Glomerular endothelial cell (primary cell): Measurements from ENCODE around the gene NECTIN2. TPM values are rescaled to one million over a fixed set of nuclear protein-coding genes. Genes with fewer than 3 reads are reported as not detected.
"Not testable (repeated sequence)": the region's sequence is repeated elsewhere in the genome, so short reads cannot be mapped to it uniquely, and the experiment has no call there.

Experiments used
- DNase-seq: peaks from one replicate; pipeline ENCODE4 v3.0.0-alpha.2; 2011; ENCODE audit warnings: low read depth, low spot score; ENCODE audit errors: extremely low read depth
- total RNA-seq: library from RNA; depleted of rRNA; stranded (reverse); fragments of >200 nt; gene quantifications from 2 replicates; pipeline ENCODE4 v1.2.3, GENCODE V29; 2015

NECTIN2 gene
- total RNA-seq, 1 donor from 2014 or later: 342 TPM

DNA sequence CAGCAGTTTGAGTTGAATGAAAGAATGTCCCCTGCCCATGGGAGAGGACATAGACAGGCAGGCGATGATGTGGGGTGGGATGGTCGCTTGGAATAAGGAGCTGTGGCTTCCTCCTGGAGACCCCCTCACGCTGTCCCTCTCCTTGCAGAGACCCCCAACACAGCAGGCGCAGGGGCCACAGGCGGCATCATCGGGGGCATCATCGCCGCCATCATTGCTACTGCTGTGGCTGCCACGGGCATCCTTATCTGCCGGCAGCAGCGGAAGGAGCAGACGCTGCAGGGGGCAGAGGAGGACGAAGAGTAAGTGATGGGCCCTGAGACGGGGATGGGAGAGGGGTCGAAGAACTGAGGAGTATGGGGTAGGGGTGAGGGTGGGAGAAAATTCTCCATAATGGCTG lies 36.0 kb downstream of the NECTIN2 start:
- DNase-seq: no peak

DNA sequence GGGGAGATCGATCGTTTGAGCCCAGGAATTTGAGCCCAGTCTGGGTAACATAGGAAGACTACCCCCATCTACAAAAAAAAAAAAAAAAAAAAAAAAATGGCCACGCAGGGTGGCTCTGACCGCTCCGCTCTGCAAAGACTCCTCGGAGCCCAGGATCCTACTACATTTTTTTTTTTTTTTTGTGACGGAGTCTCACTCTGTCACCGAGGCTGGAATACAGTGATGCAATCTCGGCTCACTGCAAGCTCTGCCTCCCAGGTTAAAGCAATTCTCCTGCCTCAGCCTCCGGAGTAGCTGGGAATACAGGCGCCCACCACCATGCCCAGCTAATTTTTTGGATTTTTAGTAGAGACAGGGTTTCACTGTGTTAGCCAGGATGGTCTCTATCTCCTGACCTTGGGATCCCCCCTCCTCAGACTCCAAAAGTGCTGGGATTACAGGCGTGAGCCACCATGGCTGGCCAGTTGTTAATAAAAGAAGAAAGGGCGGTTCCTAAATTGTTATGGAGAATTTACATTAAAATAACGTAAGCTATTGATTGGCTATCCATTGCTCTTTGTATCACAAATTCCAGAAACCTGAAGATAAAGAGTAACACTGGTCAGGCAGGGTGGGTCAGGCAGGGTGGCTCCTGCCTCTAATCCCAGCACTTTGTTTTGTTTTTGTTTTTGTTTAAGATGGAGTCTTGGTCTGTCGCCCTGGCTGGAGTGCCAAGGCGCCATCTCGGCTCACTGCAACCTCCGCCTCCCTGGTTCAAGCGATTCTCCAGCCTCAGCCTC lies 36.7 kb downstream of the NECTIN2 start:
- not testable (repeated sequence) for DNase-seq

DNA sequence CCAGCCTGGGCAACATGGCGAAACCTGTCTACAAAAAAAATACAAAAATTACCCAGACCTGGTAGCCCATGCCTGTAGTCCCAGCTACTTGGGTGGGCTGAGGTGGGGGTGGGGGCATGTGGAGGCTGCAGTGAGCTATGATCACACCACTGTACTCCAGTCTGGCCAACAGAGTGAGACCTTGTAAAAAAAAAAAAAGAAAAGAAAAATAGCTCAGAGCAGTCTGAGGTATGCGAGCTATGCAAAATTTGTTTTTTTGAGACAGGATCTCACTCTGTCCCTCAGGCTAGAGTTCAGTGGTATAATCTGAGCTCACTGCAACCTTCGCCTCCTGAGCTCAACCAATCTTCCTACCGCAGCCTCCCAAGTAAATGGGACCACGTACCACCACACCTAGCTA lies 37.8 kb downstream of the NECTIN2 start:
- DNase-seq: no peak

DNA sequence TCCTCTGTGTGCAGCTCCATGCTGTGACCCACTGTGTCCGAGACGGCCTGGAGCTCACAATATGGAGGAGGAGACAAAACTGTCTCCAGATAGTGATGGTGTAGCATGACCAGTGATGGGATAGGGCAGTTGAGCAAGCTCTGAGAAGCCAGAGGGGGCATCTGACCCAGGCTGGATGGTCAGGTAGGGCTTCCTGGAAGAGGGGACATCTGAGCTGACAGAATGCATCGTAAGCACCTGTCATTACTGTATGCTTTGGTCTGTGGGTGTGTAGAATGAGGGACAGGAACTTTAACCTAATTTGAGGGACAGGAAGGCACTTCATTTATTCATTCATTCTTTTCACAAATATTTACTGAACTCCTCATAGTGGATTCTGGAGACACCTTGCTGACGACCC lies 38.5 kb downstream of the NECTIN2 start:
- DNase-seq: no peak

DNA sequence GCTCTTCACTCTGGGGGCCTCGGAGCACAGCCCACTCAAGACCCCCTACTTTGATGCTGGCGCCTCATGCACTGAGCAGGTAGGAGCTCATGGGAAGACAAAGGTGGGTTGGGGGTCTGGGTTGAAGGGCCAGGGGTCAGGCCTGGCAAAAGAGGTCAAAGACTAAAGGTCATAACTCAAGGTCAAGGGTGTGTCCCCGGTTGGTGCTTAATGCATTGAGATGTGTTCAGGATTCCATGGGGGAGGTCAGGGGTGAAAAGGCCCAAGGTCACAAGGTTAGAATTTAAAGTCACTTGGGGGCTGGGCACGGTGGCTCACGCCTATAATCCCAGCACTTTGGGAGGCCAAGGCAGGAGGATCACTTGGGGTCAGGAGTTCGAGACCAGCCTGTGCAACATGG lies 40.0 kb downstream of the NECTIN2 start:
- no peak for DNase-seq

DNA sequence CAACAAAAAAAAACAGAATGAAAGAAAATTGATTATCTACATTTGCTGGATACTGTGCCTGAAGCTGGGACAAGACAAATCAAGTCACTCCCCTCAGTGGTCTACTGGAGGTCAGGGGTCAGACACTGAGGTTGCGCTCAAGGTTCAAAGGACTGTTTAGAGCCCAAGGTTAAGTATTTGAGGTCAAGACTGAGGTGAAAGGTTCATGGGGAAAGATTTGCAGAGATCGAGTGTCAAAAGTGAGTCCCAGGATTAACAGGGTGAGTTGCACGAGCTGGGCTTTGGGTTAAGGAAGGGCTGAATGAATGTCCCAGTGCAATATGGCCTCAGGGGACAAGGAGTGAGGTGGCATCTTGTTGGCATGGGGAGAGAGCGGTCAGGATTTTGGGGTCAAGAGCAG lies 41.6 kb downstream of the NECTIN2 start:
- no peak for DNase-seq

DNA sequence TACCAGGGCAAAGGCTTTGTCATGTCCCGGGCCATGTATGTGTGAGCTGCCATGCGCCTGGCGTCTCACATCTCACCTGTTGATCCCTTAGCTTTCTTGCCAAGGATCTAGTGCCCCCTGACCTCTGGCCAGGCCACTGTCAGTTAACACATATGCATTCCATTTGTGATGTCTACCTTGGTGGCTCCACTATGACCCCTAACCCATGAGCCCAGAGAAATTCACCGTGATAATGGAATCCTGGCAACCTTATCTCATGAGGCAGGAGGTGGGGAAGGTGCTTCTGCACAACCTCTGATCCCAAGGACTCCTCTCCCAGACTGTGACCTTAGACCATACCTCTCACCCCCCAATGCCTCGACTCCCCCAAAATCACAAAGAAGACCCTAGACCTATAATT lies 42.2 kb downstream of the NECTIN2 start:
- DNase-seq: not testable (repeated sequence)

DNA sequence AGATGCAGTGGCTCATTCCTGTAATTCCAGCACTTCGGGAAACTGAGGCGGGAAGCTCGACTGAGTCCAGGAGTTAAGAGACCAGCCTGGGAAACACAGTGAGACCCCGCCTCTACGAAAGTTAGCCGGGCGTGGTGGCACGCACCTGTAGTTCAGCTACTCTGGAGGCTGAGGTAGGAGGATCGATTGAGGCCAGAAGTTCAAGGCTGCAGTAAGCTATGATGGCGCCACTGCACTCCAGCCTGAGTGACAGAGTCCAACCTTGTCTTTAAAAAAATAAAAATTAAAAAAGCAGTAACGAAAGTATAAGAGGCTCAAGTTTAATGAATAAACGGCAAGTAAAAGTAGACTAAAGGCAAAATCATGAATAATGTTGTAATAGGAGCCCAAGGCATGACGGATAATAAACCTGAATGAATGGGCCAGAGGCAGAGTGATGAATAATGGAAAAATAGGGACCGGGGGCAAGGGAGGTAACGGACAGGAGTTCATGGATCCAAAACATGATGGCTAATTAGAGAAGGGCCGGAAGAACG lies 43.8 kb downstream of the NECTIN2 start:
- DNase-seq: no peak

DNA sequence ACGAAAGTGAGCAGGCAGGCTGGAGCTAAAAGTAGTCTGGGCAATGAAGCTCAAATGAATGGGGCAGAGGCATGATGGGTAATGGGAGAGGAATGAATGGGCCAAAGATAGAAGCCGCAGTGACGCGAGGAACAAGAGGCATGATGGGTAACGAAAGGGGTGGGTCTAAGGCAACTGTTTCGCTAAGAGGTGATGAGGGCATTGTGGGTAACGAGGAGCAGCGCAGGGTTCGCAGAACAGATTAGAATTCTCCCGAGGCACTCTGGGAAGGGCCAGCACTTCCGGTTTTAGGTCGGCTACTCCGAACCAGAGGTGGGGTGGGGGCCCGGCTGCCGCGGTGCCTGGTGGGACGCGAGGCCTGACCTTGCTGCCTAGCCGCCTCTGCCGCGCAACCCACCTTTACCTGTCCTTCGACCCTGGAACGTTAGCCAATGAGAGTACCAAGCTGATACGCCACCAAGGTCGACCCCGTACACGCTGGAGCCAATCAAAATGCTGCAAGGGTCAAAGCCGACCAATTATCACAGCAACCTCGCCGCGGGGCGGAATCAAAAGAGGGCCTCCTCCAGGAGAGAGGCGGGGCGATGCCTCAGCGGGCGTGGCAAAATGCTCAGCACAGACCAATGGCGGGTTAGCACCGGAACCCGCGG lies 44.4 kb downstream of the NECTIN2 start:
- DNase-seq: peak; percentile 98

DNA sequence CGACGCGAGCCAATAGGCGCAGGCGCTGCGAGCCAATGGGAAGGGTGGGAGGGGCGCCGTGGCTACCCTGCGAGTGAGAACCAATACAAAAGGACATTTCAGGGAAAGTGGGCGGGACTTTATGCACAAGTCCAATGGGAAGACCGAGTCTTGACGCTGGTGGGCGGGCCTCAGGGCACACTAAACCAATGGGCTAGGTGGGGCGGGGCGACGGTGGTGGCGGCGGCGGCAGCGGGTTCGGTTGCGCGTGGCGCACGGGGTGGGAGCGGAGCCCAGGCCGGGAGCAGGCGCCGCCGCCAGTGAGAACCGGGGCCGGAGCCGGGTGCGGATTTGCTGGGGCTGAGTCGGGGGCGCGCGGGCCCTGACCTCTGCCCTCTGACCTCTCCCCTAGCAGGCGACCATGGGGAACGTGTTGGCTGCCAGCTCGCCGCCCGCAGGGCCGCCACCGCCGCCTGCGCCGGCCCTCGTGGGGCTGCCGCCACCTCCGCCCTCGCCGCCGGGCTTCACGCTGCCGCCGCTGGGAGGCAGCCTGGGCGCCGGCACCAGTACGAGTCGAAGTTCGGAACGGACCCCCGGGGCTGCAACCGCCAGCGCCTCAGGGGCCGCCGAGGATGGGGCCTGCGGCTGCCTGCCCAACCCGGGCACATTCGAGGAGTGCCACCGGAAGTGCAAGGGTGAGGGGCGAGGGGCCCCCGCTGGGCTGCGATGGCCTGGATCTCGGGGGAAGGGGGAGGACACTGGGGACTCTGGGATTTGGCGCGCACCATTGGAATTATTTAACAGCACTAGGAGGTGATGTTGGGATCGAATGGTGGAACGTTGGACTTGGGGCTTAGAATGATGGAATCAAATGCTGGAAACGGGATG lies 45.2 kb downstream of the NECTIN2 start, which contains the start of gene TOMM40:
TSS of gene TOMM40 (plus strand) at position 239 of the 867 bp plus-strand sequence. CDS start at position 401, 162 bp downstream.
- DNase-seq: peak; percentile 97

DNA sequence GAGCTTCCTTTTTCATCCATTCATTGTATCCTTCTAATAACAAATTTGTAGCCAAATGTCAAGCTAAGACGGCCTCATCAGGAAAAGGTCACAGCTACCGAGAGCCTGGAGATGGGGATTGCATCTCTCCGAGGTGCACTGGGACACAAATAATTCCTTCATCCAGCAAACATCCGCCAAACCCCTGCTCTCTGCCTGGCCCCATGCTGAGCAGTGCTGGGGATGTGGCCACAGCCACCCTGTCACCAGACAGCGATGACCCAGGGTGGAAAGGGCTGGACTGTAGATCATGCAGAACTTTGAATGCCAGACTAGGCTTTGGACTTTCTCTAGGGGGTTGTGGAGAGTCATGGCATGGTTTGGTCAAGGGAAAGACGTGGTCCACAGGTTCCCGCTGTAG lies 46.8 kb downstream of the NECTIN2 start:
- DNase-seq: no peak

DNA sequence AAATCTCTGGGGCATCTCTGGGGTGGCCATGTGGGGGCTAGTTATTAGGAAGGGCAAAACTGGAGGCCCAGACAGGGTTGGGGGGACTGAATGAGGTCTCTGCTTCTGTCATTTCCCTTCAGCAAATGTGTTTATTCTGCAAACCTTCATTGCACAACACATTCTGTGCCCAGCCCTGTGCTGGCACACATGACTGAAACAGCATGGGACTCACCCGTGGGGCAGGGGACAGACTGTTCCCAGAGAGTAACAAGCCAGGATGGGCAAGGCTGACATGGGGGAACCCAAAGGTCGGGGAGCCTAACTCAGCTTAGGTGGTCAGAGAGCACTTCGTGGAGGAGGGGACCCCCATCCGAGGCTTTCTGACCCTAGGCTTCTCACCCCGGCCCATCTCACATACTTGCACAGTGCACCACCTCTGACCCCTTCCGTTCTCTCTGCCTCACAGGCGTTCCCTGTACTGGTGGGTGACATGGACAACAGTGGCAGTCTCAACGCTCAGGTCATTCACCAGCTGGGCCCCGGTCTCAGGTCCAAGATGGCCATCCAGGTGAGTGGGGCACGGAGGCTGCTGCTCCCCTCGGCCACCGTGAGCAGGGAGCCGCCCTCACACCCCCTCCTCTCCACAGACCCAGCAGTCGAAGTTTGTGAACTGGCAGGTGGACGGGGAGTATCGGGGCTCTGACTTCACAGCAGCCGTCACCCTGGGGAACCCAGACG lies 47.4 kb downstream of the NECTIN2 start:
- no peak for DNase-seq

DNA sequence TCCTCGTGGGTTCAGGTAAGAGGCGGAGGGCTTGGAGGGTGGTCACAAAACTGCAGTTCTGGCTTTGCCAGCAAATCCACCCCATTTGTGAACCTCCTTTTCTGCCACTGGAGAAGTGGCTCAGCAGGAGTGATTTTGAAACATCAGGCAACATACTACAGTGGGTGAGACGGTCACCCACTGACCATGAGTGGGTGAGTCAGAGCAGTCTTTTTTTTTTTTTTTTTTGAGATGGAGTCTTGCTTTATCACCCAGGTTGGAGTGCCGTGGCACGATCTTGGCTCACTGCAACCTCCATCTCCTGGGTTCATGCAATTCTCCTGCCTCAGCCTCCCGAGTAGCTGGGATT lies 47.9 kb downstream of the NECTIN2 start:
- DNase-seq: no peak

DNA sequence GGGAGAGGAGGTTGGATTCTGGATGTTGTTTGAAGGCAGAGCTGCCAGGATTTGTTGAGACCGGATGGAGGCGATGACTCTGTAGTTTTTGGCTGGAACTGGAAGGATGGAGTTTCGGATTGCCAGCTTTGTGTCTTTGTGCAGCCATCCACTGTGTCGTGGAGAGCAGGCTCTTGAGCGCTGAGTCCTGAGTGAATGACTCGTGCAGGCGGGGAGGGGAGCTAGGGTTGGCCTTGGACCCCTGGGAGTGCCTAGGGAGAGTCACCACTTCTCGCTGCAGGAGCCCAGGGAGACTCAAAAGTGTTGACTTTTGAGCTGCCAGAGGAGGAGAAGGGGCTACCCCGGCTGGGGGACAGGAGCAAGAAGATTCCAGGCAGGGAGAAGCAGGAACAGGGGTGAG lies 48.8 kb downstream of the NECTIN2 start:
- DNase-seq: no peak

DNA sequence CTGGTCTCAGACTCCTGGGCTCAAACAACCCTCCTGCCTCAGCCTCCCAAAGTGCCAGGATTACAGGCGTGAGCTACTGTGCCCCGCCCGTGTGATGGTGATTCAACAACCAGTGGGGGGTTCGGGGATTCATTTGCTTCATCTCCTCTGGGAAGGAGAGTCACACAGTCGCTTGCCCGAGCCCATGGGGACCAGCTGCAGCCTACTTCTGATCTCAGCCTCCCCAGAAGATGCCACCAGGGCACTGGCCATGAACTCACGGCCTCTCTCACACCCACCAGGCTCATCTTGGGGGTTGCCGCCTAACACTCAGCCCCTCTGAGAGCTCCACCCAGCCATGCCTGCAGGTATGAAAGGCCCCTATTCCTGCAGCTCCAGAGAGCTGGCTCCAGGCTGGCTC lies 51.7 kb downstream of the NECTIN2 start:
- no peak for DNase-seq

DNA sequence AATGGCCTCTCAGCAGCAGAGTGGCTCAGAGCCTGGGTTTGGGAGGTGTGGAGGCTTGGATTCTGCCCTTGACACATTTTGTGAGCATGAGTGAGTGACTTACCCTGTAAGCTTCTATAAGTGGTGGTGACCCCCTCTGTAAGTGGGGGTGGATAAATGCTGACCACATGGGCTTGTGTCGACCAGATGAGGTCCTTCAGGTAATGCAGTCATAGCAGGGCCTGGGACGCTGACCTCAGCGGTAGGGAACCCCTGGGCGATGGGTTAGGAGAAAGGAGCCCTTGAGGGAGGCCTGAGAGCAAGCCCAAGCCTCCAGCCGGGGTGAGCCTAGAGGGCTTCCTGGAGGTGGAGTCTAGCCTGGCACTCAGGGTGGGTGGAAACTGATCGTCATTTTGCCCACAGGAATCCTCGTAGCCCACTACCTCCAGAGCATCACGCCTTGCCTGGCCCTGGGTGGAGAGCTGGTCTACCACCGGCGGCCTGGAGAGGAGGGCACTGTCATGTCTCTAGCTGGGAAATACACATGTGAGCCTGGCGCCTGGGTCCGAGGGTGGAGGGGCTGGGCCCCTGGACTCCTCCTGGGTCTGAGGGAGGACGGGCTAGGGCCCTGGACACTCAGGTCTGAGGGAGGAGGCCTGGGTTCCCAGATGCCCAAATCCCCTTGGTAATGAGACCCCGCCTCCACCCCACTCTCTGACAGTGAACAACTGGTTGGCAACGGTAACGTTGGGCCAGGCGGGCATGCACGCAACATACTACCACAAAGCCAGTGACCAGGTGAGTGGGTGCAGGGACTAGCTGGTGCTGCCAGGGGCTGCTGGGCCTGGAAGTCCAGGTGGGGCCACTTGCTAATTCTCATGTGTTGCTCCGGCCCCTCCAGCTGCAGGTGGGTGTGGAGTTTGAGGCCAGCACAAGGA lies 54.5 kb downstream of the NECTIN2 start:
- no peak for DNase-seq

DNA sequence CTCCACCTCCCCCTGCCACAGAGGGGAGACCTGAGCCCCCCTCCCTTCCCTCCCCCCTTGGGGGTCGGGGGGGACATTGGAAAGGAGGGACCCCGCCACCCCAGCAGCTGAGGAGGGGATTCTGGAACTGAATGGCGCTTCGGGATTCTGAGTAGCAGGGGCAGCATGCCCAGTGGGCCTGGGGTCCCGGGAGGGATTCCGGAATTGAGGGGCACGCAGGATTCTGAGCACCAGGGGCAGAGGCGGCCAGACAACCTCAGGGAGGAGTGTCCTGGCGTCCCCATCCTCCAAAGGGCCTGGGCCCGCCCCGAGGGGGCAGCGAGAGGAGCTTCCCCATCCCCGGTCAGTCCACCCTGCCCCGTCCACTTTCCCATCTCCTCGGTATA lies 57.1 kb downstream of the NECTIN2 start:
- DNase-seq: no peak

DNA sequence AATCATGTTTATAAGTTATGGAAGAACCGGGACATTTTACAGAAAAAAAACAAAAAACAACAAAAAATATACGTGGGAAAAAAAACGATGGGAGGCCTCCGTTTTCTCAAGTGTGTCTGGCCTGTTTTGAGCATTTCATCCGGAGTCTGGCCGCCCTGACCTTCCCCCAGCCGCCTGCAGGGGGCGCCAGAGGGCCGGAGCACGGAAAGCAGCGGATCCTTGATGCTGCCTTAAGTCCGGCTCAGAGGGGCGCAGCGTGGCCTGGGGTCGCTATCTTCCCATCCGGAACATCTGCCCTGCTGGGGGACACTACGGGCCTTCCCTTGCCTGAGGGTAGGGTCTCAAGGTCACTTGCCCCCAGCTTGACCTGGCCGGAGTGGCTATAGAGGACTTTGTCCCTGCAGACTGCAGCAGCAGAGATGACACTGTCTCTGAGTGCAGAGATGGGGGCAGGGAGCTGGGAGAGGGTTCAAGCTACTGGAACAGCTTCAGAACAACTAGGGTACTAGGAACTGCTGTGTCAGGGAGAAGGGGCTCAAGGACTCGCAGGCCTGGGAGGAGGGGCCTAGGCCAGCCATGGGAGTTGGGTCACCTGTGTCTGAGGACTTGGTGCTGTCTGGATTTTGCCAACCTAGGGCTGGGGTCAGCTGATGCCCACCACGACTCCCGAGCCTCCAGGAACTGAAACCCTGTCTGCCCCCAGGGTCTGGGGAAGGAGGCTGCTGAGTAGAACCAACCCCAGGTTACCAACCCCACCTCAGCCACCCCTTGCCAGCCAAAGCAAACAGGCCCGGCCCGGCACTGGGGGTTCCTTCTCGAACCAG lies 57.7 kb downstream of the NECTIN2 start:
- DNase-seq: no peak
